HCT116 (cell line): ENCODE results near the gene HSD17B1.

Source experiments
- EZH2 ChIP-seq: fragments of 200-600 bp; sonication (generic); IDR thresholded peaks from 2 replicates; pipeline ENCODE4 v1.6.1; 2017; ENCODE audit warnings: antibody characterized with exemption, mixed run types
- JUND ChIP-seq: IDR thresholded peaks from 2 replicates; pipeline ENCODE4 v1.6.1; 2012
- POLR2A ChIP-seq: IDR thresholded peaks from 2 replicates; pipeline ENCODE4 v1.7.0; 2011; ENCODE audit warnings: borderline replicate concordance; ENCODE audit not compliant: insufficient read depth, insufficient read length; ENCODE audit errors: extremely low read depth
- SIN3A ChIP-seq: IDR thresholded peaks from 2 replicates; pipeline ENCODE4 v1.6.1; 2012; ENCODE audit warnings: low read depth
- SP1 ChIP-seq: IDR thresholded peaks from 2 replicates; pipeline ENCODE4 v1.6.1; 2012; ENCODE audit warnings: low read depth
- YY1 ChIP-seq: IDR thresholded peaks from 2 replicates; pipeline ENCODE4 v1.6.1; 2011; ENCODE audit warnings: low read length, low read depth, moderate library complexity, mild to moderate bottlenecking; ENCODE audit not compliant: insufficient replicate concordance; ENCODE audit errors: extremely low read depth
- ZNF274 ChIP-seq: fragments of 200-500 bp; sonication (Bioruptor generic); IDR thresholded peaks from 2 replicates; pipeline ENCODE4 v1.6.1; 2014; ENCODE audit warnings: mild to moderate bottlenecking, low read depth, low read length, inconsistent platforms
- TF ChIP-seq, protein P1 (sequence below), 3 experiments: fragments of 200-600 bp in 1 of 3; sonication (generic) in 1 of 3; IDR thresholded peaks in 2 of 3; conservative IDR thresholded peaks in 1 of 3; 2 replicates each; pipeline ENCODE4 v1.5.1; 2012 to 2017; ENCODE audit warnings: low read depth in 2 of 3, low read length in 2 of 3, antibody characterized with exemption in 1 of 3, borderline replicate concordance in 1 of 3, control low read depth in 1 of 3, mild to moderate bottlenecking in 1 of 3, mixed read lengths in 1 of 3, mixed run types in 1 of 3, moderate library complexity in 1 of 3; ENCODE audit not compliant: insufficient read depth in 1 of 3
- TF ChIP-seq, protein P2 (sequence below): IDR thresholded peaks from 2 replicates; pipeline ENCODE4 v1.6.1; 2012; ENCODE audit warnings: low read depth
- TF ChIP-seq, protein P3 (sequence below): IDR thresholded peaks from 2 replicates; pipeline ENCODE4 v1.6.1; 2012
- TF ChIP-seq, protein P4 (sequence below): IDR thresholded peaks from 2 replicates; pipeline ENCODE4 v1.6.1; 2012

DNA sequence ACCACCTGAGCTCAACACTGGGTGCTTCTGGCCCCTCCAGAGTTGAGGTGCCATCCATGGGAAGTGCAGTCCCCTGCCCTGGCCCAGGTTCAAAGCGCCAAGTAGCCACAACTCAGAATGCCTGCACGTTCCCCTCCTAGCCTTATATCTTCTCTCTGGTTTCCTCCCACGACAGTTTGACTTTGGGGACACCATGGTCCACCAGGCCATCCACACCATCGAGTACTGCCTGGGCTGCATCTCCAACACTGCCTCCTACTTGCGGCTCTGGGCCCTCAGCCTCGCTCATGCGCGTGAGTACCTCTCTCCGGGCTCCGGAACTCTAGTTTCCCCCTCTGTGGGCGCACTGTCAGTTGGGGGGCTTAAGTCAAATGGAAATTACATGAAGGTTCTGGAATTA is 39.0 kb upstream of the HSD17B1 start:
- TF ChIP-seq POLR2A, result no peak
- TF ChIP-seq, protein P1, sequence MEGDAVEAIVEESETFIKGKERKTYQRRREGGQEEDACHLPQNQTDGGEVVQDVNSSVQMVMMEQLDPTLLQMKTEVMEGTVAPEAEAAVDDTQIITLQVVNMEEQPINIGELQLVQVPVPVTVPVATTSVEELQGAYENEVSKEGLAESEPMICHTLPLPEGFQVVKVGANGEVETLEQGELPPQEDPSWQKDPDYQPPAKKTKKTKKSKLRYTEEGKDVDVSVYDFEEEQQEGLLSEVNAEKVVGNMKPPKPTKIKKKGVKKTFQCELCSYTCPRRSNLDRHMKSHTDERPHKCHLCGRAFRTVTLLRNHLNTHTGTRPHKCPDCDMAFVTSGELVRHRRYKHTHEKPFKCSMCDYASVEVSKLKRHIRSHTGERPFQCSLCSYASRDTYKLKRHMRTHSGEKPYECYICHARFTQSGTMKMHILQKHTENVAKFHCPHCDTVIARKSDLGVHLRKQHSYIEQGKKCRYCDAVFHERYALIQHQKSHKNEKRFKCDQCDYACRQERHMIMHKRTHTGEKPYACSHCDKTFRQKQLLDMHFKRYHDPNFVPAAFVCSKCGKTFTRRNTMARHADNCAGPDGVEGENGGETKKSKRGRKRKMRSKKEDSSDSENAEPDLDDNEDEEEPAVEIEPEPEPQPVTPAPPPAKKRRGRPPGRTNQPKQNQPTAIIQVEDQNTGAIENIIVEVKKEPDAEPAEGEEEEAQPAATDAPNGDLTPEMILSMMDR (IDR thresholded peaks at IDR 0.05 in 2 of 3, conservative IDR thresholded peaks at IDR 0.05 in 1 of 3; ENCODE audit: borderline replicate concordance in 1 of 3, insufficient read depth in 1 of 3, low read depth in 2 of 3, low read length in 2 of 3), result no peak
- TF ChIP-seq, protein P2, sequence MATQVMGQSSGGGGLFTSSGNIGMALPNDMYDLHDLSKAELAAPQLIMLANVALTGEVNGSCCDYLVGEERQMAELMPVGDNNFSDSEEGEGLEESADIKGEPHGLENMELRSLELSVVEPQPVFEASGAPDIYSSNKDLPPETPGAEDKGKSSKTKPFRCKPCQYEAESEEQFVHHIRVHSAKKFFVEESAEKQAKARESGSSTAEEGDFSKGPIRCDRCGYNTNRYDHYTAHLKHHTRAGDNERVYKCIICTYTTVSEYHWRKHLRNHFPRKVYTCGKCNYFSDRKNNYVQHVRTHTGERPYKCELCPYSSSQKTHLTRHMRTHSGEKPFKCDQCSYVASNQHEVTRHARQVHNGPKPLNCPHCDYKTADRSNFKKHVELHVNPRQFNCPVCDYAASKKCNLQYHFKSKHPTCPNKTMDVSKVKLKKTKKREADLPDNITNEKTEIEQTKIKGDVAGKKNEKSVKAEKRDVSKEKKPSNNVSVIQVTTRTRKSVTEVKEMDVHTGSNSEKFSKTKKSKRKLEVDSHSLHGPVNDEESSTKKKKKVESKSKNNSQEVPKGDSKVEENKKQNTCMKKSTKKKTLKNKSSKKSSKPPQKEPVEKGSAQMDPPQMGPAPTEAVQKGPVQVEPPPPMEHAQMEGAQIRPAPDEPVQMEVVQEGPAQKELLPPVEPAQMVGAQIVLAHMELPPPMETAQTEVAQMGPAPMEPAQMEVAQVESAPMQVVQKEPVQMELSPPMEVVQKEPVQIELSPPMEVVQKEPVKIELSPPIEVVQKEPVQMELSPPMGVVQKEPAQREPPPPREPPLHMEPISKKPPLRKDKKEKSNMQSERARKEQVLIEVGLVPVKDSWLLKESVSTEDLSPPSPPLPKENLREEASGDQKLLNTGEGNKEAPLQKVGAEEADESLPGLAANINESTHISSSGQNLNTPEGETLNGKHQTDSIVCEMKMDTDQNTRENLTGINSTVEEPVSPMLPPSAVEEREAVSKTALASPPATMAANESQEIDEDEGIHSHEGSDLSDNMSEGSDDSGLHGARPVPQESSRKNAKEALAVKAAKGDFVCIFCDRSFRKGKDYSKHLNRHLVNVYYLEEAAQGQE, result no peak
- TF ChIP-seq JUND, result no peak
- TF ChIP-seq EZH2, result no peak
- no peak for TF ChIP-seq YY1
- TF ChIP-seq, protein P3, sequence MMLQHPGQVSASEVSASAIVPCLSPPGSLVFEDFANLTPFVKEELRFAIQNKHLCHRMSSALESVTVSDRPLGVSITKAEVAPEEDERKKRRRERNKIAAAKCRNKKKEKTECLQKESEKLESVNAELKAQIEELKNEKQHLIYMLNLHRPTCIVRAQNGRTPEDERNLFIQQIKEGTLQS, result no peak
- no peak for TF ChIP-seq ZNF274
- no peak for TF ChIP-seq SIN3A
- TF ChIP-seq, protein P4, sequence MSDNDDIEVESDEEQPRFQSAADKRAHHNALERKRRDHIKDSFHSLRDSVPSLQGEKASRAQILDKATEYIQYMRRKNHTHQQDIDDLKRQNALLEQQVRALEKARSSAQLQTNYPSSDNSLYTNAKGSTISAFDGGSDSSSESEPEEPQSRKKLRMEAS, result no peak
- no peak for TF ChIP-seq SP1
